Stomach smooth muscle (tissue), 2 donors: ENCODE measurements around the gene THAP9.

Experiments used
- H3K27ac ChIP-seq: one replicate; pipeline ENCODE4 v1.7.0; 2013; ENCODE audit warnings: mild to moderate bottlenecking, low read length, inconsistent platforms
- H3K27me3 ChIP-seq, 2 donors: one replicate each; pipeline ENCODE4 v1.7.0; 2013; ENCODE audit warnings: low read length in 2 of 2; ENCODE audit not compliant: insufficient read depth in 2 of 2, control insufficient read depth in 1 of 2
- H3K36me3 ChIP-seq, 2 donors: one replicate each; pipeline ENCODE4 v1.7.0; 2013; ENCODE audit warnings: low read length in 2 of 2; ENCODE audit not compliant: control insufficient read depth in 2 of 2, insufficient read depth in 2 of 2
- H3K4me1 ChIP-seq: one replicate; pipeline ENCODE4 v1.7.0; 2013; ENCODE audit warnings: low read length; ENCODE audit not compliant: control insufficient read depth, insufficient read depth
- H3K4me3 ChIP-seq, 2 donors: one replicate each; pipeline ENCODE4 v1.7.0; 2013; ENCODE audit warnings: low read length in 2 of 2
- H3K9ac ChIP-seq, 2 donors: one replicate each; pipeline ENCODE4 v1.7.0; 2013; ENCODE audit warnings: low read length in 2 of 2, mild to moderate bottlenecking in 1 of 2
- H3K9me3 ChIP-seq, 2 donors: one replicate each; pipeline ENCODE4 v1.7.0; 2013; ENCODE audit warnings: low read length in 2 of 2; ENCODE audit not compliant: control insufficient read depth in 2 of 2
- donor health status: healthy.
- donor health status: Pancreatic carcinoma.

The THAP9 gene

GRCh38 chr4:82957045-82957444 lies 56.5 kb downstream of the THAP9 start:
- Histone ChIP-seq H3K27me3 (no peaks in the 10 kb centered on the region), H3K9ac (no peak overlapping the region), H3K9me3 (no peaks in the 10 kb centered on the region), H3K4me3 (no peak overlapping the region), H3K4me1 (no peaks in the 10 kb centered on the region), H3K27ac (no peak overlapping the region), H3K36me3 (peaks cover 0 to 6% of the 10 kb centered on the region in 2 donors)

GRCh38 chr4:82965763-82966162 lies 65.2 kb downstream of the THAP9 start:
- H3K36me3 ChIP-seq: peaks cover 5 to 9% of the 10 kb centered on the region in 2 donors
- no peaks in the 10 kb centered on the region for H3K27me3 ChIP-seq
- H3K9me3 ChIP-seq: no peaks in the 10 kb centered on the region
- no peaks in the 10 kb centered on the region for H3K4me1 ChIP-seq
- no peak overlapping the region for H3K9ac ChIP-seq
- H3K4me3 ChIP-seq: no peak overlapping the region
- no peak overlapping the region for H3K27ac ChIP-seq

- H3K4me1 ChIP-seq: no peaks in the 10 kb centered on the region
- no peak overlapping the region for H3K27ac ChIP-seq
- H3K9ac ChIP-seq: no peak overlapping the region
- no peaks in the 10 kb centered on the region for H3K9me3 ChIP-seq
- H3K36me3 ChIP-seq: peaks cover 5 to 6% of the 10 kb centered on the region in 2 donors
- no peak overlapping the region for H3K4me3 ChIP-seq
- H3K27me3 ChIP-seq: no peaks in the 10 kb centered on the region
These were observed 68.4 kb downstream of the THAP9 start for GRCh38 chr4:82968972-82969371.

- Histone ChIP-seq H3K36me3 (peaks cover 5 to 6% of the 10 kb centered on the region in 2 donors), H3K27ac (no peak overlapping the region), H3K4me3 (no peak overlapping the region), H3K9ac (no peak overlapping the region), H3K9me3 (no peaks in the 10 kb centered on the region), H3K27me3 (no peaks in the 10 kb centered on the region), H3K4me1 (no peaks in the 10 kb centered on the region)
These were observed 68.9 kb downstream of the THAP9 start for GRCh38 chr4:82969414-82969813.
